Left renal pelvis (tissue), 4 donors: ENCODE results near the gene SCARF1. TPM values are rescaled to one million over a fixed set of nuclear protein-coding genes. Genes with fewer than 3 reads are reported as not detected.

Experiments used
- DNase-seq, 4 donors: peaks; one replicate each; pipeline ENCODE4 v3.0.0-alpha.2; 2013; ENCODE audit warnings: low read depth in 4 of 4, low spot score in 3 of 4
- polyA plus RNA-seq, 4 donors: library from polyadenylated mRNA; unstranded; fragments of 120-200 nt; gene quantifications; one replicate each; pipeline ENCODE4 v1.2.1, GENCODE V29; 2013; ENCODE audit not compliant: insufficient read length in 4 of 4

Gene SCARF1
- polyA plus RNA-seq, 4 donors = 4.7 to 9.5 (median 5.9) TPM

GRCh38 chr17:1648173-1648962 lies 2.8 kb upstream of the SCARF1 start:
- no peak for DNase-seq

DNA sequence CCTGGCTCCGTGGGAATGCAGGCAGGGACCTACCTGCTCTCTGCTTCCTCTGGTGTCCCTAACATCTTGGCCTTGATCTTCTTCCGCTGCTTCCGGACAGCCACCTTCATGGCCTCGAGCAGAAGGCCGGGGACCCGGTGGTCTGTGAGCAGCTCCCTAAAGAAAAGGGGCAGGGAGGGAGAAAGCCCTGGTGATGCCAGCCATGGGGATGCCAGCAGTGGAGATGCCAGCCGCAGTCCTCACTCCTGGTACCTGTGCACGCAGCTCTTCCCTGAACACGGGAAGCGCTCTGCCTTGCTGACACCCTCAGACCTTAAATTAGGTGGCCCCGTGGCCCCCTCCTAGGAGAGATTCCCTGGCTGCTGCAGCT lies 2.3 kb upstream of the SCARF1 start:
- no peak for DNase-seq

DNA sequence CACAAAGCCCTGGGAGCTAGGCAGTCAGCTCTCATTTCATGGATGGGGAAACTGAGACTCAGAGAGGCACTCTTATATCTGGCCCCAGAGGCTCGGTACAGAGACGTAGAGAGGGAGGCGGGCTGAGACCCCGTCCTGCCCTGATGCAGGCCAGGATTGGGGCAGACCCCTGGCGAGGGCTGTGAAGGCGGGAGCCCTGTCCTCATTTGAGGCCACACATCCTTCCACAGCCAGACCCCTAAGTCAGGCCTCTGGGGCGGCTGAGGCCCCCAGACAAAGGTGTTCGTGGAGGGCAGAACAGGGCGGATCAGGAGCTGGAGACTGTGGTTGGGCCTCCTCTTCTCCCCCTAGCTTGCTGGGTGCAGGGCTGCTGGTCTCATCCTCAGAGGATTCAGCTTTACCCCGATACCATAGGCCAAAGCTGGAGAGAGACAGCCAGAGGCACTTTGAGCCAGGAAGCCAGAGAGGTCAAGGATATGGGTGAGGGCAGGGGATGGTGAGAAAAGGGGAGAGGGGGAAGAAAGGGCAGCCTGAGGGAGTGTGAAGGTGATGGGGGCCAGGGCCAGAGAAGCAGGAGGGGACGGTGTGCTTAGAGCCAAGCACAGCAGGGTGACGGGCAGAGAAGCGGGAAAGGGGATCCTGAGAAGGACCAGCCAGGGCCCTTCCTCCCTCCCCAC lies 805 bp upstream of the SCARF1 start:
- DNase-seq = no peak

- DNase-seq = no peak
Measured at GRCh38 chr17:1644493-1645206, 882 bp downstream of the SCARF1 start.

GRCh38 chr17:1643999-1644492 lies 1.5 kb downstream of the SCARF1 start:
- DNase-seq = no peak

GRCh38 chr17:1643293-1643998 lies 2.1 kb downstream of the SCARF1 start:
- DNase-seq = no peak

- DNase-seq = no peak
Measured at GRCh38 chr17:1641065-1641403, 4.5 kb downstream of the SCARF1 start.

GRCh38 chr17:1640329-1641064 lies 5.0 kb downstream of the SCARF1 start:
- no peak for DNase-seq

DNA sequence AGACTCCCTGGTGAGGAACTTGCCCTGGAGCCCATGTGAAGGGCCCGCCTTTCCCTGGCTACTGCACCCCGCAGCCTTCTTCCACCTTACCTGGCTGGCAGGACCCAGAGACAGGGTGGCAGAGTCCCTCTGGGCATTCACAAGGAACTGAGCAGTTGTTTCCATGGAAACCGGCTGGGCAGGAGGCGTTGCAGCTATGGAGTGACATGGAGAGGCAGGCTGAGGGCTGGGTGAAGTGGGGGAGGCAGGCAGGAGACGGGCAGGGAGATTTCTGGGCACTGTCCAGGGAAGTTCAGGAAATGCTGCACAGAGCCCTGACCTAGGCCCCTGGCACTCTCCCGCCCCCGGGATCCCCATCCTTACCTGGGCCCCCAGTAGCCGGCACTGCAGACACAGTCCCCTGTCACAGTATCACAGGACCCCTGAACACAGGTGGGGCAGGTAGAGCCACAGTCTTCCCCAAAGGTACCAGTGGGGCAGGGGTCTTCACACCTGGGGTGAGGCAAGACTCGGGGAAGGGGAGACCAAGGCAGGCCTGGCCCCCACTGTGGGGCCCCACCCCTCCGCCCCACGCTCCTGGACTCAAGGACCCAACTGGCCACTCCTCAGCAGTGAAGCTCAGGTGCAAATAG lies 5.9 kb downstream of the SCARF1 start:
- no peak for DNase-seq

GRCh38 chr17:1638624-1639300 lies 6.8 kb downstream of the SCARF1 start:
- DNase-seq = no peak

DNA sequence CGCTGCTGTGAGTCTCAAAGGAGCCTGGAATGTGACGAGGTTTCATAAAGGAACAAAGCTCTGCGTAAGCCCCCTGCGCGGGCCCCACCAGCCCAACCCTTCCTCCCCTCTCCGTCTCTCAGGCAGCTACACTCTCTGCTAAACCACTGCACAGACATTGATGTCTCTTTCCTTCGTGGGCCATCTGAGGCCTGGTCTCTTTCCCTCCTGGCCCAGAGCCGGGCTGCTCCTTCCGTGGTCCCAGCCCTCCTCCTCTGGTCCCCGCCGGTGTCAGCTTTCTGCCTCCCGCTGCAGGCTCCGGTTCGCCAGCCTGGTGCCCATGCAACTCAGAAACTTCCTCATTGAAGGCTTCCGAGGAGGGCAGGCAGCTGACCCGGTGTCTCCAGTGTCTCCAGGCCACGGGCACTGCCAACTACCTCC lies 7.4 kb downstream of the SCARF1 start:
- no peak for DNase-seq

GRCh38 chr17:1636732-1637285 lies 8.7 kb downstream of the SCARF1 start:
- DNase-seq = no peak

- no peak for DNase-seq
Measured at GRCh38 chr17:1635675-1636465, 9.7 kb downstream of the SCARF1 start.

DNA sequence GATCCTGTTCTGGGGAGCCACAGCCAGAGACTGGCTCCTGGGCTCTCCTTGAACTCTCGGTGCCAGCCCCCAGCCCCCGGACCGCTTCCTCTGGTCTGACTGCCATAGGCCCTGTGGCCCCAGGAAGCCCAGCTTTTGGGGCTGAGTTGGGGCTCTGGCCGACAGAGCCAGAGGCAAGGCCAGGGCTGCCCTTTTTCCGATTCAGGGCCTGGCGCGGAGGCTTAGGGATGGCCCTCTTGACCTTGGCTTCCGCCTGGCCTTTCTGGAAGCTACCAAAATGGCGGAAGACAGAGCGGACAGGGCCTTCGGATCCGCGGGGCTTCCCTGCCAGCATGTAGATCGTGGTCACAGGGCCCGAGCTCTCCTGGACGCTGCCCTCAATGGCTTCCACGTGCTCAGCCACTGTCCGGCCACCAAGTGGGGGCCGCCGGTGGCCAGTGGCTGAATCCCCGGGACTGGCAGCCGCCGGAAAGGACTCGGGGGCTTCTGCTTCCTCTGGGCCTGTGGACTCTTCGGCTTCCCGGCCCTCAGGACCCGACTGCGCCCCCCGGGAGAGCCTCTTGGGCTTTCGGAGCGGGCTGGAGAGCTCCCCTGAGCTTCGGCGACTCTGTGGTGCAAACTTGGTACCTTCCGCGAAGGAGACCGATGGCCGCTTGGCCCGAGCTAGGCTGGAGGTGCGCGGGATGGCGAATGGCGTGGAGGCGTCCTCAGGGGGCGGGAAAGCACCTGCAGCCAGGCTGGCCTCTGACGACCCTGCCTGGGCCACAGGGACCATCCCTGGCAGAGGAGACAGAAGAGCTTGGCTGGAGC lies 10.5 kb downstream of the SCARF1 start:
- no peak for DNase-seq

DNA sequence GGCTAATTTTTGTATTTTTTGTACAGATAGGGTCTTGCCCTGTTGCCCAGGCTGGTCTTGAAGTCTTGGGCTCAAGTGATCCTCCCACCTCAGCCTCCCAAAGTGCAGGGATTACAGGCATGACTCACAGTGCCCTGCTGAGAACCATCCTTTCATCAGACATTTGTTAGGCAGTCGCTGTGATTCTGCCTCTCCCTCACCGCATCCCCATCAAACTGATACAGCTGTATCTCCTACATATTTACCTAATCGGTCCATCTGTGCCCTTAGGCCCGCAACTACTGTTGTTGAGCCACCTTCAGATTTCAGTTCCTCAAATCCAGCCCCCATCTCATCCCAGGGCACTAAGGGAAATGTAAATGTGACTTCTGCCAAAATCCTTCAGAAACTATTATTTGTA lies 14.9 kb downstream of the SCARF1 start:
- no peak for DNase-seq

GRCh38 chr17:1629504-1630310 lies 15.8 kb downstream of the SCARF1 start:
- no peak for DNase-seq
